NCI-H748 treated with DMSO at 0.1 percent for 48 hours (cell line): ENCODE data around the gene GTF2IRD2.
"Not testable (repeated sequence)": the region's sequence is repeated elsewhere in the genome, so short reads cannot be mapped to it uniquely, and the experiment has no call there.

ENCODE experiments used
- DNase-seq: peaks from one replicate; lab custom pipeline; 2025; lab: John Stamatoyannopoulos, UW

Gene GTF2IRD2

GRCh38 chr7:74850833-74851721 is at the start of gene GTF2IRD2:
Gene GTF2IRD2, minus strand, starts transcription at chr7:74851605. Its CDS starts 15,227 bp downstream, at chr7:74836378.
- not testable (repeated sequence) for DNase-seq

GRCh38 chr7:74890158-74891123 is 39.0 kb upstream of the GTF2IRD2 start:
- DNase-seq = peak; percentile 60

GRCh38 chr7:74889518-74890129 is 38.2 kb upstream of the GTF2IRD2 start:
- DNase-seq = not testable (repeated sequence)

- not testable (repeated sequence) for DNase-seq
Observed at GRCh38 chr7:74885295-74885694, 33.9 kb upstream of the GTF2IRD2 start.

GRCh38 chr7:74882110-74882509 is 30.7 kb upstream of the GTF2IRD2 start:
- not testable (repeated sequence) for DNase-seq

- DNase-seq = not testable (repeated sequence)
Observed at GRCh38 chr7:74874748-74875512, 23.5 kb upstream of the GTF2IRD2 start.

- not testable (repeated sequence) for DNase-seq
Observed at GRCh38 chr7:74874104-74874747, 22.8 kb upstream of the GTF2IRD2 start.

- not testable (repeated sequence) for DNase-seq
Observed at GRCh38 chr7:74872542-74872941, 21.1 kb upstream of the GTF2IRD2 start.

- DNase-seq = not testable (repeated sequence)
Observed at GRCh38 chr7:74865777-74866176, 14.4 kb upstream of the GTF2IRD2 start.

- not testable (repeated sequence) for DNase-seq
Observed at GRCh38 chr7:74849853-74850252, 1.6 kb downstream of the GTF2IRD2 start.

- not testable (repeated sequence) for DNase-seq
Observed at GRCh38 chr7:74830411-74830810, 21.0 kb downstream of the GTF2IRD2 start.

- DNase-seq = not testable (repeated sequence)
Observed at GRCh38 chr7:74829959-74830358, 21.4 kb downstream of the GTF2IRD2 start.

- DNase-seq = not testable (repeated sequence)
Observed at GRCh38 chr7:74821259-74821658, 30.1 kb downstream of the GTF2IRD2 start.

GRCh38 chr7:74820146-74820805 is 31.1 kb downstream of the GTF2IRD2 start:
- not testable (repeated sequence) for DNase-seq

GRCh38 chr7:74815882-74816281 is 35.5 kb downstream of the GTF2IRD2 start:
- DNase-seq = not testable (repeated sequence)

- DNase-seq = not testable (repeated sequence)
Observed at GRCh38 chr7:74798644-74799043, 52.8 kb downstream of the GTF2IRD2 start.

- DNase-seq = not testable (repeated sequence)
Observed at GRCh38 chr7:74797848-74798622, 53.4 kb downstream of the GTF2IRD2 start.

GRCh38 chr7:74789200-74789736 is 62.1 kb downstream of the GTF2IRD2 start:
- not testable (repeated sequence) for DNase-seq
